Measurements from ENCODE around the gene SAP30BP.
"Not testable (repeated sequence)": the region's sequence is repeated elsewhere in the genome, so short reads cannot be mapped to it uniquely, and the experiment has no call there.

Gene SAP30BP

DNA sequence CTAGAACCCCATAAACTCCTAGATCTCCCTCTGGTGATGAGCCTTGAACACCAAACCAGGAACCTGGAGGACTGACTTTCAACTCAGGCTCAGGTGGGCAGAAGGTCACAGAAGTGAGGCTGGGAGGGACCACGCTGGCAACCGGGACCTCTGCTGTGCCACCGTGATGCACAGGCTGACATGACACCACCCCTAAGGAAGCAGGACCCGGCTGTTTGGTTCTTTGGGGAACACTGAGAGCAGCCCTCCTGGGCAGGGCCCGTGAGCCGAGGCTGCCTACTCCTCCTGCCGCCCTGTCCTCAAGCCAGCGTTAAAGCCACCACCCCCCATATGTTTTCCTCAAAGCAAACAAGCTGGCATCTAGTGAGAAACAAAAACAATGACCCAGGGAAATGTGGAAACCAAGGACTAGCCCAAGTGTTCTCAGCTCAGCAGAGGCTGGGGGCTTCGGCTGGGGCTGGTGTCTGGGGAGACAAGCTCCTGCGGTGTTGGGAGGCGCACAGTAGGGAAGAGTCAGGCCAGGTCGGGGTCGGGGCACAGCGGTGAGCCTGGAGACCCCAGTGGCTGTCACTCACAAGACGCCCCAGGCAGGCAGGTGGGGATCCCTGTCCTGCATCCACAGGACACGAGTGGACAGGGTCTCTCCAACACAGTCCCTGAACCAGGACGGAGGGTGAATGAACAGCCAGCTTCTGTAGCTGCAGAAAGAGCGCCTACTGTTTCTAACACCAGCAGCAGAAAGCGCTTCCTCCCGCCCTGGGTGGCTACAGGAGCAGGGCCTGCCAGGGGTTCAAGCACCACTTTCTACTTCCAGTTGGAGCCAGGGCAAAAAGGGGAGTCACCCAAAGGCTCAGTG is 32.2 kb upstream of the SAP30BP start:
- no peak for DNase-seq

DNA sequence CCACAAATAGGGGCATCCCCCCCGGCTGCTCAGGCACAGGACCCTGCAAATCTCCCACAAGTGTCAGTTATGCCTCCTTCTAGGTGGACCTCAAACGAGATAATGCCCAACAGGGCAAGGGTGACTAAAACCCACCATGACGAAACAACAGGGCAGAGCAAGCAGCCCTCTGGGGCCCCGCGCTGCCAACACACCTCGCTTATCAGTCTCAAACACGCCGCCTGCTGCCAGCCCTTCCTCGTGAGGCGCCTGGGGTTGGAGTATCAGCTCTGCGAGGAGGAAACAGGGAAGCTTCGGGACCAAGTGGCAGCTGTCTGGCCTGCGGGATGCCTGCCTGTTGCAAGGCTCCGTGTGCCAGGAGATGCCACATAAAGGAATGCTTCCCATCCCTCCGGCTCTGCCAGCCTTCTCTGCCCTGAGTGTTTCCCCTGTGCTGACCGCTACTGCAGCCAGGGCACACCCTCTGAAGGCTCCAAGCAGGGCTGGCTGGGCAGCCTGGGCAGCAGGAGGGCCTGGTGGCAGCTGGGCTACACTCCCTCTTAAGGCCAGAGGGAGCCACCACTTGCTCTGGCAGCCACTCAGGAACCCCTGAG is 31.4 kb upstream of the SAP30BP start:
- DNase-seq: no peak

DNA sequence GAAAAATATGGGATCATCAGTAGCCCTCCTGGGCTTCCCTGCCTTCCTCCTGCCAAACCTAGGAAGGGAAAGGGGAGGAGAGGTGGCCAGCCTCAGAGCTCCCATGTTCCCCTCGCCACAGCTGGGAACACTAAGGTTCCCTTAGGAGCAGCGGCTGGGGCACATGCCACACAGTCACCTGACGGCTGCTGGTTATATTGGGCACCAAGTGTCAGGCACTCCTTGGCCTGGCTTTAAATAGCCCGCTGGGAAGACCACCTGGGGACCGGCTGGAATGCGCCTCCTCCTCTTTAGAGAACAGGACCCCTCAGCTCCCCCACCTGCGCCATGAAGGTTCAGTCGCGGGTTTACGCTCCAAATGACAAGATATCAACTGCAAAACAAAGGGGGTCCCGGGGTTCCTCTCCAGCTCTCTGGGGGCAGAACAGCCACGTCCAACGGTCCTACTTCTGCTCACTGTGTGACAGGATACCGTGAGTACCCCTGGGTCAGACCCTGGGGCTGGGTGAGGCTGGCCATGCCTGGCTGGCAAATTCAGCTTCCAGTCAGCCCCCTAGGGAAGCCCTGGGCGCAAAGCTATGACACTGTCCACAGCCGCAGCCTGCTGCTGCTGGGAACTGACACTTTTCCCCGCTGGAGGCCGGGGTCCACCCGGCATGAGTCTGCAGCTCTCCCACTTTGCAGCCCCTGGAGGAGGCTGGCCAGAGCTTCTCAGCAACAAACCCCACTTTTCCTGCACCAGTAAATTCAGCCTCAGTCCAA is 30.6 kb upstream of the SAP30BP start:
- DNase-seq: no peak

DNA sequence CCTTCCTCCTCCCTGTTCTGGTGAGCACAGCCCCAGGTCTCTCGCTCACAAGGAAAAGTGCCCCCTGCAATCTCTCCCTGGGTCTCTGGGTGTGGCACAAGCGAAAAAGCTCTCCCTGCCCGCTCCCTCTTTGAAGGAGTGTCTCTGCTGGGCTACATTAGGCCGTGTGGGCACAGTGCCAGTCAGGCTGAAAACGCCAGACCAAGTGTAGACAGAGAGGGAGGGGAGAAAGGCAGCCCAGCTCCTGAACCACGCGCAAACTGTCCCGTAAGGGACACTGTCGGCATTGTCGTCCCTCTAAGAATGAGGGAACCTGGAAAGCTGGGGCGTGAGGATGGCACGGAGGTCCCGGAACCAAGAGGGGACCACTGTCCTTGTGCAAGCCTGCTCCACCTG is 30.0 kb upstream of the SAP30BP start:
- no peak for DNase-seq

DNA sequence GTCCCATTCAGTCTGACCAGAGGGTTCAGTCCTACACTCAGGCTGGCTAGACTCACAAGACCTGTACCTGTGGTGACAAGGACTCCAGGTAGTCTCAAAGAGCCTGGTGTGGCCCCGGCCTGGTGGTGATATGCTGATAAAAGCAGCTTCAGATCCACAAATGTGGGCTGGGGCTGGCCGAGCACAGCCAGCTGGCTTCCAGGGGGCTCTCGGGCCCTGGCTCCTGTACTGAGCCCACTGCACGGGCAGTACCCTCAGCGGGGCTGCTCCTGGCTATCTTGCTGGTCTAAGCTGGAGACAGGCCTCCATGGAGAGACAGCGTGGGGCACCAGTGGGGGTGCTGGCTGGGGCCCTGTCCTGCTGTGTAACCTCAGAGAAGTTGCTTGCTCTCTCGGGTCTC is 29.6 kb upstream of the SAP30BP start:
- no peak for DNase-seq

DNA sequence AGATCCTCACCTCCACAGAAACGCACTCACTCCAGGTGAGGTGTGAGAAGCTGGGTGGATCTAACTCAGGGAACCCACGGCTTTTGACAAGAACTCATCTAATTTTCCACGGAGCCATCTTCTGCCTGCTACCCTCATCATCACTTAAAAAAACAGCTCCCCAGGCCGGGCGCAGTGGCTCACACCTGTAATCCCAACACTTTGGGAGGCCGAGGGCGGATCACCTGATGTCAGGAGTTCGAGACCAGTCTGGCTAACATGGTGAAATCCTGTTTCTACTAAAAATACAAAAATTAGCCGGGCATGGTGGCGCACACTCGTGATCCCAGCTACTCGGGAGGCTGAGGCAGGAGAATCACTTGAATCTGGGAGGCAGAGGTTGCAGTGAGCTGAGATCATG is 29.1 kb upstream of the SAP30BP start:
- not testable (repeated sequence) for DNase-seq

DNA sequence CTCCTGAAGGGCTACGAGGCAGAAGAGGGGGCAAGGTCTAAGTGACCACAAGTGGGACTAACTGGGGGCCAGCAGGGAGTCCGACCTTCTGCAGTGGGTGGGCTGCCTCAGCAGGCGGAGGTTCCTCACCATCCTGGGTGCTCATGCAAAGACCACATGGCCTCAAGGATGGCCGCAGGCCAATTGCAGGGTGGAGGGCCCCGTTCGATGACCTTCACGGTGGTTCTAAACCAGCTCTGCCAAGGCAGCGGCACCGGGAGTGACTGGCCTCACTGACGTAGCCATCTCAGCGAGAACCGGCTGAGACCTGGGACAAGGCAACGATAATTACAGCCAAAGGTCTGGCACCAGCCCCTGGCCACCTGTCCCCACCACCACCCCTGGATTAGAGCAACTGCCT is 28.2 kb upstream of the SAP30BP start:
- DNase-seq: no peak

DNA sequence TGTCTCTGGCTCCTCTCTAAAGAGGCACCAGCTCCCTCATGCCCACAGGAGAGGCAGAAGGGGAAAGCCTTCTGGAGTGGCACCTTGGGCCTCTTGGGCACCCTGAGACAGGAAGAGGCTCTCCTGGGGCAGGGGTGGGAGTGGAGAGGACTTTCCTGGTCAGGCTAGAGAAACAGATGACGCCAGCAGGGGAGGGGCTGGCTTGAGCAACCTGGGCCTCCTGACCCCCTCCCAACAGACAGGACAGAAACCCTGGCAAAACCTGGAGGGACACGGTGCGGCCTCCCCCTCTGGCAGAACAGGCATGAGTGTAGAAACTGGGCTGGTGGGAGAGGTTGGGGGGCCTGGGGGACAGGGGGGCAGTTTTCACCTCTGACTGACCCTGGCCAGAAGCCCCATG is 27.8 kb upstream of the SAP30BP start:
- no peak for DNase-seq

DNA sequence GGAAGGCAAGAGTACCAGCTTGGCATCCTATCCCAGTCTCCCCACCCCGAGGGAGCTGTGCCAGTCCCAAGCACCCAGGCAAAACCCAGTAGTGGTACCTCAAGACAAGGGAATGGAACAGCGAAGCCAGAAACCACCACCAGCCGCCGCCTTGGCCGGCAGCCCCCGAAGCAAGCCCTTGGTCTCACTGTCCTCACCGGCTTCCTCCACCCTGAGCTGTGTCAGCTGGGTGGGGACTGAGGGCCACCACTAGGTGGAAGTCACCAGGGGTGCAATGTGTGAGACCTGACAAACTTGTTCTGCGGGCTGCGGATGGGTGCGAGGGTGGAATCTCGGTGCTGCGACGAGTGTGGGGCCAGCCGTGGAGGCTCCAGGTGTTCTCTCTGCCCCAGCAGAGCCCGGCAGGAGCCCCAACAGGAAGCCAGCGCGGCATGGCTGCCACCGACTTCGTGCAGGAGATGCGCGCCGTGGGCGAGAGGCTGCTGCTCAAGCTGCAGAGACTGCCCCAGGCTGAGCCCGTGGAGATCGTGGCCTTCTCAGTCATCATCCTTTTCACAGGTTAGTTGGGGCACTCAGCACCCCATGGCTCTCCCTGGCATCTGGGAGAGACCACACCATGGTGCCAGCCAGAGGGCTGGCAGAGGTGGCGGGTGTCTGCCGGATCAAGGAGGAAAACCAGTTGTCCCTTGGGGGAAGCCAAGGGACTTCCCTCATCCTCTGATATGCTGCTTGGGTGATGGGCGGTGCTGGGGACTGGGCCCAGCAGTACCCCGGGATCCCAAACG is 27.2 kb upstream of the SAP30BP start:
- no peak for DNase-seq

DNA sequence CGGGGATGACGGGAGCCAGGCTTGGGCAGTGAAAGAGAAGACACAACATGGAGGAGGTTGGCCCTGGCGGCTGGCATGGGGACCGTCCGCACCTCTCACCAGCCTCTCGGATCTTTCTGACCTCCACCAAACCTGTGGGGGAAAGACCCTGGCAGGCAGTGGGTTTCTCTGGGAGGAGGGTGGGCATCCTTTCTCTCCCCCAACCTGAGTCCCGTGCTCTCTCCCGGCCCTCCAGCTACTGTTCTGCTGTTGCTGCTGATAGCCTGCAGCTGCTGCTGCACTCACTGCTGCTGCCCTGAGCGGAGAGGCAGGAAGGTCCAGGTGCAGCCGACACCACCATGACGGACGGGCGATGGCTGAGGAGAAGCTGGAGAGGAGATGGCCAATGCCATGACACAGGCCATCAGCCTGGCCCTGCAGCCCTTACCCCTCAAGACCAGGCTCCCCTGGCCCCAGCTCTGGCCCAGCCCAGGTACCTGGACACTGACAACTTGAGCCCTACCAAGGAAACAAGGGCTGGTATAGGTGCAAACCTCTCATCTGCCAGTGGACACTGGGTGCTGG is 26.5 kb upstream of the SAP30BP start:
- DNase-seq: no peak

DNA sequence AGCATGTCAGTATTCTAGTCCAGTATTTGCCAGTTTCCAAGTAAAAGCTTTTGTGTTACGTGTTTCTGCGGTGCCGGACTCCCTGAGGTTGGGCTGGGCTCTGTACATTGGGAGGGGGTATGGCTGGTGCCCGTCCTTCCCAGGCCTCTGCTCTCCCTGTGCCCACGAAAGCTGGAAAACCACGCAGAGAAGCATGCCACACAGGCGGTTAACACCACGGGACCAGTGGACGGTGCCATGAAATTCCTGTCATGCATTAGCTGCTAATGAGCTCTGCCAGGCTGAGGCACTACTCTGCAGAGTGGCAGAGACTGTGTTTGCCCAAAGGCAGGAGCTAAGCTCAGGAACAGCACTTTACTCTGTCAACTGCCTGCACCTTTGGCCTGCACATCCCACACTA is 25.8 kb upstream of the SAP30BP start:
- DNase-seq: no peak

DNA sequence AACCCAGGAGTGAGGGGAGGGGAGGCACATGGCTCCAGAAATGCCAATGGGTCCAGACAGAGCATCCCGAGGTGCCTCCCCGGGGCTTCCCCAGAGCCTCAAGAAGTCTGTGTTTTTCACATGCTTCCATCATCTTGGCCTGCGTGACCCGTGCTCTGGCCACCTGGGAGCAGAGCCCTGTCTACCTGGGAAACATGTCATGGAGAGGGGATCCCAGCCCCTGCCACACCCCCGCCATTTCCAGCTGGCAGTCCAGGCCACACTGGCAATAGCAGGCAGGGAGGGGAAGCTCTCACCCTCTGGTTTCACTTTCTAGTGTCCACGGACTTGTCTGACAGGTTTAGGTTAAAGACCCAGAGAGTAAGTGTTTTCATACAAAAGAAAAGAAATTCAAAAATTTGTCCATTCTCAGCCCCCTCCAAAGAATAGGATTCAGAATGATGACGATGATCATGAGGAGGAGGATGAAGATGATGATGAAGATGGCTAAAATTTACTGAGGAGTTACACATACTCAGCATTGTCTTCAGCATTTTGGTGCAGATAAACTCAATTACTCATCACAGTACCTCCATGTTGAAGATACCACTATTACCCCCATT is 24.9 kb upstream of the SAP30BP start:
- no peak for DNase-seq

DNA sequence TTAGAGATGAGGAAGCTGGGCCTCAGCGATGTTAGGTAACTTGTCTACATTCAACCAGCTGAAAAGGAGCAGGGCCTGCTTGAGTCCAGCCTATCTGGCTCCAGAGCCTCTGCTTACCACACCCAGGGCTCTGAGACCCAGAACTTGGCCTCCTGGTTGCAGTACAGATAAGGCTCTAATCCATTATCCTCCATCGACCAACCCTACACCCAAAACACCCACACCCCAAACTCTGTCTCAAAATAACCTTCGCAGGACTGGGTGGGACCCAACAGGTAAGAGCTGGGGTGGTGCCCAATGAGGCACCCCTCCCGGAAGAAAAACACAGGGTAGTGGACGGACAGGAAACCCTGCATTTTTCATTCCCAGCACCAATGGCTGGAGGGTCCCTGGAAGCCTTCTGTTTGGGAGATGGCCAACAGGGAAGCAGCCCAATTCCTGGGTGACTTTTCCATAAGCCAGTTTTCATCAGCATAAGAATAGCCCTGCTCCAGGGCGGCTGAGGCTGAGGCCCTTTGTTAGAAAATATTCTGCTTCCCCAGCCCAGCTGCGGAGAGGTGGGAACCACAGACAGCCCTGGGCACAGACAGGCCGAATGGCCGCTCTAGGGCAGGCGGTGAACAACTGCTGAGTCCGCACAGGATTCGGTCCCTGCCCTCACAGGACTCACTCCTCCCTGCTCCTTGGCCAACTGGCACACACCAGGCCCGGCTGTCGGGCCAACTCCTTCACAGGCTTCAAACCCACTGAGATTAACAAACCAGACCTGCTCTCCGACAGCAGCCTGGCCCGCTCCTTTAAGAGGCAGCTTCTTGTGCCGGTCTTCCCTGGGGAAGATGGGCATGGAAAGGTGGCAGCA is 24.1 kb upstream of the SAP30BP start:
- no peak for DNase-seq

DNA sequence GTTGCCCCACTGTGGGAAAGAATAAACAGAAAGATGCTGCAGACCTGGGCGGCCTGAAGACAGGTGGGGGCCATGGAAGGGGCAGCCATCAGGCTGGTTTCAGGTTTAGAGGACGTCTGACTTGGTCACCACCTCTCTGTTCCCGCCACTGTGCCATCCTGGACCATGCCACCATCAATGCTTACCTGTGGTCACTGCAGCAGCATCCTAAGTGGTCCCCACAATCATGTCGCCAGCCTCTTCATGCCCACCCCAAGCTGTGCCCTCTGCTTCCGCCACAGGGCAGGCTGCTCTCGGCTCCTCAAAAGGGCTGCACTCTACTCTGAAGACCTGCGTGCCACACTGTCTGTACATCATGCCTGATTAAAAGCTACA is 23.5 kb upstream of the SAP30BP start:
- no peak for DNase-seq

DNA sequence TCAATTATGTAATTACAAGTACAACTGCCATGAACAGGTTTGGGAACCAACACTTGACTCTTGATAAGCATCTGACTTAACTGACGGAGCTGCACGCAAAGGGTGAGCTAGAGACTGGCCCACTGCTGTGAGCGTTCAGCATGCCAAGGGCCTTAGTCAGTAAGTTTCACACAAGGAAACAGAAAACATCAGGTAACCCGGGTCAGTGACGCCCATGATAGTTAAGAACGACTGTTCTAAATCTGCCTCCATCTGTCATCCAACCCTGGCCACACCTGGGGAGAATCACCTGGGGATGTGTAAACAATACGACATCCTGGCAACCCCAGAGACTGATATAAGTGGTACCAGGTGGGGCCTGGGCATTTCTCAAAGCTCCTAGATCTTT is 21.6 kb upstream of the SAP30BP start:
- DNase-seq: no peak

DNA sequence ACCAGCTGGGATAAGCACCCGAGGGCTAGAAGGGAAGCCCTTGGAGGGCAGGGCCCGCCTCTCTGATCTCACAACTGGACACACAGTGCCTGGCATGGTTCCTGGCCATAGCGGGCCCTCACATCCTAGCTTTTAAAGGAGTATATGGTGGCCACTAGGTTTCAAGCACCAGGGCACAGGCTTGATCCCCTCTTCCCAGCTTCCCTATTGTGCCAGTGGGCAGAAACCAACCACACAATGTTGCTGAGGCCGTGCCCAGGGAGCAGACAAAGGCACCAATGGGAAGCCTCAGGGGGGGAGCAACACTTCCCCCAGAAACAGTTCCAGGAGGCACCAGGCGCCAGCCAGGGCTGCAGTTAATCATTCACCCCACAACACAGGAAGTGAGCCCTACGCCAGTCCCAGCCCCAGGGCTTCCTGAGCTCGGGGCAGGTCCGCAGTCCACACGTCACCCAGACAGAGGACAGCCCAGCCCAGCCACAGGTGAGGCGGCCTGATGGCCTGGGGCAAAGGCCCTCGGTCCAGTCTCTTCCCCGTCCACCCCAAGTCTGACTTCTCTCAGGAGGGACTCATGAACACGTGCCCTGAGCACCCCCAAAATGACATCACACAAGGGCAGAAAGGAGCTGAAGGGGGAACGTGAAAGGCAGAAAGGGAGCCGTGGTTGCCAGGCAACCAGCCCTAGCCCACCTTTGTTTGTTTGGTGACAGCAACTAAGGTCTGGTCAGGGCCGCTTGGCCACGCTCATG is 21.1 kb upstream of the SAP30BP start:
- no peak for DNase-seq

DNA sequence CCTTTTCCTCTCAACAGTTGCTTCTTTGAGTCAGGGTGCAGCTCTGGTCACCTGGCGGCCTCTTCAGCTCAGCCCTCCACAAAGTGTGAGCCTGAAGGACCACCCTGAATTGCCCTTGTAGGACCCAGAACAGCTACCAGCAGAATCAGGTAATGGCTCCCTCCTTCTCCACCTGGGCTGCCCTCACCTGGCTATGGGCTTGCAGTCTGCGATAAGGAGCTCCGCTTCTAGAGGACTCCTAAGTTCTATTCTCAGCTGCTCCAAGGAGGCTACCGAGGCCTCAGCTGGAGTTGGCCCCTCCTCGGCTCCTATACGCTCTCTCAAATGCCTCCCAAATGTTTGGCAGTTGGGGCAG is 20.5 kb upstream of the SAP30BP start:
- DNase-seq: no peak

DNA sequence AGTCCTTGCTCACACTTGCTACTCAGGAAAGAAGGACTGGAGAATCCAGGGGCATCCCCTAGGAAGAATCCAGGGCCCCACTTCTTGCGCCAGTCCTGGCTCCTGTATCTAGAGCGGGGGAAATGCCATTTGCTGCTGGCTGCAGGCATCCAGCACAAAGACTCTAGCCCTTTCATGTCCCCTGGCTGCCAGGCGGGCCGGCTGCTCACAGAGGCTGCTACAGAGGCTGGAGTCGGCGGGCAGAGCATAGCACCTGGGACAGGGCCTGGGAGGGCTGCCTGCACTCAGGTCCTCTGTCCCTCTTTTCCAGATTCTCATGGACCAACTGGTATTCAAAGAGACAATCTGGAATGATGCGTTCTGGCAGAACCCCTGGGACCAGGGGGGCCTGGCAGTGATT is 20.1 kb upstream of the SAP30BP start:
- DNase-seq: no peak

DNA sequence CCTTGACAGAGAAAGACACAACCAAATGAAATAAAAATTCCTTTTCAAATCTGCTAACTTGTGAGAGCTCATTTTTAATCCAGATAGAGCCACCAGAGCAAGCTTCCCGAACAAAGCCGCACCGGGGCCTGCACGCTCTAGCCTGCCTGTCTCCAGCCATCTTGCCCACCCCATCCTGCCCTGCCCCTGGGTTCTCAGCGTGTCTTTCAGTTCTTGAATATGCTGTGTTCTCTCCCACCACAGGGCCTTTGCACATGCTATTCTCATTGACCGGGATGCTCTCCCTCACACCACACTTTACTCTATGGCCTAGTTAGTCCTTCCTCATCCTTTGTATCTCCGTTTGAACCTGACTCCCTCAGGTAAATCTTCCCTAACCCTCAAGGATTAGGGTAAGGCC is 19.2 kb upstream of the SAP30BP start:
- DNase-seq: no peak

DNA sequence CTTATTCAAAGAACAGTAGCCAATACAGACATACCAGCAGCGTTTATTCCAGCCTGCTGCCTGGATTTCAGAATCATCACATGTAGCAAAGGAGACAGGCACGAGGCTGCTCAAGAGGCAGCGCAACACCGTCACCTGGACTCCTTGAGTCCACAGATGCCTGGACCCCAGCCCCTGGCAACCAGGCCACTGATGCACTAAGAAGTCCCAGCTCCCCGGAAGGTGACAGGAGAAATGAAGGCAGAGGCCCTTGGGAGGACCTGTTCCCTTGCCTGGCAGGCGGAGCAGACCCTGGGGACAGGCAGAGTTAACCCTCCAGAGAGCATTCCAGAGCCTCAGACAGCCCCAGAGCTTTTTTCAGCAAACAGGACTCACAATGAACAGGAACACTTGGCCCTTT is 17.5 kb upstream of the SAP30BP start:
- DNase-seq: no peak

DNA sequence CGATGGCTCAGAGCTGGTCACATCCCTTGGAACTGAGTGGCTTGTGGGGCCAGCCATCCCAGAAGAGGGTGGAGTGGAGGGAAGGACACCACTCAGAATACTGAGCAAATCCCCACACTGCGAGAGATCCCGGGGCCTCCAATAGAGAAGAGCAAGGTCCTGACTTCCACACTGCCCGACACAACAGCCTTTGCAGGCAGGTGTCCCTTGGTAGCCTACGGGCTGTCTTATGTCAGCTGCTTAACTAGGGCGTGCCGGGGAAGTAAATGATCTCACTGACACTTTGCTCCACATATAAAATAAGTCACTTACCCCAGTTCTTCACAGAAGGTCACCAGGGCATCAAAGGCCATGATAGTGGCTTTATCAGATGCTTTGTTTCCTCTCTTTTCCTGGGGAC is 16.3 kb upstream of the SAP30BP start:
- DNase-seq: no peak
